HL-60 (cell line): ENCODE data around the gene RBP4.

ENCODE experiments used
- DNase-seq, 2 experiments: peaks; one replicate each; pipeline ENCODE4 v3.0.0-alpha.2; 2010 to 2020; ENCODE audit warnings: low read depth in 1 of 2, low spot score in 1 of 2
- H3K27ac ChIP-seq: fragments of 250-450 bp; sonication (Bioruptor Pico); replicated peaks from 2 replicates; pipeline ENCODE4 v1.5.1; 2020; ENCODE audit warnings: mild to moderate bottlenecking, moderate library complexity
- H3K27me3 ChIP-seq: fragments of 250-450 bp; sonication (Bioruptor Pico); 2 replicates; pipeline ENCODE4 v1.5.1; 2021; ENCODE audit warnings: mild to moderate bottlenecking, moderate library complexity; ENCODE audit not compliant: insufficient read depth, poor library complexity, severe bottlenecking
- H3K4me3 ChIP-seq: replicated peaks from 2 replicates; pipeline ENCODE4 v1.5.1; 2011; ENCODE audit warnings: mild to moderate bottlenecking, control low read depth, low read length; ENCODE audit not compliant: insufficient read depth
- GABPA ChIP-seq: IDR thresholded peaks from 2 replicates; pipeline ENCODE4 v1.6.1; 2012; ENCODE audit warnings: low read depth
- POLR2AphosphoS5 ChIP-seq: IDR thresholded peaks from 2 replicates; pipeline ENCODE4 v1.6.1; 2012; ENCODE audit warnings: low read depth
- REST ChIP-seq: IDR thresholded peaks from 2 replicates; pipeline ENCODE4 v1.6.1; 2012; ENCODE audit warnings: low read depth; ENCODE audit not compliant: insufficient replicate concordance
- SPI1 ChIP-seq: IDR thresholded peaks from 2 replicates; pipeline ENCODE4 v1.6.1; 2012; ENCODE audit warnings: low read depth, mild to moderate bottlenecking, borderline replicate concordance
- TF ChIP-seq, protein P1 (sequence below): IDR thresholded peaks from one replicate; pipeline ENCODE4 v1.5.1; 2011; ENCODE audit warnings: low read length, control low read depth, inconsistent platforms; ENCODE audit not compliant: insufficient read depth

RBP4 gene

DNA sequence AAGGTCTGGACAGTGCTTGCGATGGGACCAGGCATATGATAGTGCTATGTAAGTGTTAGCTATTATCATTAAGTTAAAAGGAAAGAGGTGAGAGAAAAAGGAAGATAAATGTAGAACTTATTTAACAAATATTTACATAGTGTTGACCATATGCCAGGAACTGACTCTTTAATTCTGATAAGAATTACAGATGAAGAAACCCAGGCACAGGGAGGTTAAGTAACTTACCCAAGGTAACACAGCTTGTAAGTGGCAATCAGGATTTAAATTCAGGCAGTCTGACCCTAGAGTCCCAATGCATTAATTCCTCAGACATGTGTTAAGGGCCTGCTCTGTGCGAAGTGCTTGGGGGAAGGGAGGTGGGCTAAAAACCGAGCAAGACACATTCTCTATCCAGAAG lies 23.5 kb downstream of the RBP4 start:
- no peak overlapping the region for H3K4me3 ChIP-seq
- no peak for TF ChIP-seq POLR2AphosphoS5
- no peak for TF ChIP-seq GABPA
- no peak for TF ChIP-seq REST
- TF ChIP-seq SPI1: no peak
- TF ChIP-seq, protein P1, sequence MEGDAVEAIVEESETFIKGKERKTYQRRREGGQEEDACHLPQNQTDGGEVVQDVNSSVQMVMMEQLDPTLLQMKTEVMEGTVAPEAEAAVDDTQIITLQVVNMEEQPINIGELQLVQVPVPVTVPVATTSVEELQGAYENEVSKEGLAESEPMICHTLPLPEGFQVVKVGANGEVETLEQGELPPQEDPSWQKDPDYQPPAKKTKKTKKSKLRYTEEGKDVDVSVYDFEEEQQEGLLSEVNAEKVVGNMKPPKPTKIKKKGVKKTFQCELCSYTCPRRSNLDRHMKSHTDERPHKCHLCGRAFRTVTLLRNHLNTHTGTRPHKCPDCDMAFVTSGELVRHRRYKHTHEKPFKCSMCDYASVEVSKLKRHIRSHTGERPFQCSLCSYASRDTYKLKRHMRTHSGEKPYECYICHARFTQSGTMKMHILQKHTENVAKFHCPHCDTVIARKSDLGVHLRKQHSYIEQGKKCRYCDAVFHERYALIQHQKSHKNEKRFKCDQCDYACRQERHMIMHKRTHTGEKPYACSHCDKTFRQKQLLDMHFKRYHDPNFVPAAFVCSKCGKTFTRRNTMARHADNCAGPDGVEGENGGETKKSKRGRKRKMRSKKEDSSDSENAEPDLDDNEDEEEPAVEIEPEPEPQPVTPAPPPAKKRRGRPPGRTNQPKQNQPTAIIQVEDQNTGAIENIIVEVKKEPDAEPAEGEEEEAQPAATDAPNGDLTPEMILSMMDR: no peak
- no peaks in the 10 kb centered on the region for H3K27me3 ChIP-seq
- no peak for DNase-seq
- no peak overlapping the region for H3K27ac ChIP-seq

- no peaks in the 10 kb centered on the region for H3K27me3 ChIP-seq
- no peak for DNase-seq
- H3K4me3 ChIP-seq: no peak overlapping the region
- H3K27ac ChIP-seq: no peak overlapping the region
- TF ChIP-seq GABPA (no peak), POLR2AphosphoS5 (no peak), REST (no peak), SPI1 (no peak)
- TF ChIP-seq, protein P1: no peak
Observed at GRCh38 chr10:93576888-93577287, 24.1 kb downstream of the RBP4 start.

- Histone ChIP-seq H3K4me3 (no peak overlapping the region), H3K27me3 (no peaks in the 10 kb centered on the region), H3K27ac (peak overlapping the region; percentile 70)
- no peak for TF ChIP-seq POLR2AphosphoS5
- no peak for TF ChIP-seq GABPA
- TF ChIP-seq REST: no peak
- TF ChIP-seq, protein P1: no peak
- TF ChIP-seq SPI1: no peak
- no peak for DNase-seq
Observed at GRCh38 chr10:93573924-93574323, 27.1 kb downstream of the RBP4 start.
